Measurements from ENCODE around the gene RPS23. TPM values are rescaled to one million over a fixed set of nuclear protein-coding genes. Genes with fewer than 3 reads are reported as not detected.

The RPS23 gene
- total RNA-seq, 1 experiment from 2014 or later = 1,675 TPM

DNA sequence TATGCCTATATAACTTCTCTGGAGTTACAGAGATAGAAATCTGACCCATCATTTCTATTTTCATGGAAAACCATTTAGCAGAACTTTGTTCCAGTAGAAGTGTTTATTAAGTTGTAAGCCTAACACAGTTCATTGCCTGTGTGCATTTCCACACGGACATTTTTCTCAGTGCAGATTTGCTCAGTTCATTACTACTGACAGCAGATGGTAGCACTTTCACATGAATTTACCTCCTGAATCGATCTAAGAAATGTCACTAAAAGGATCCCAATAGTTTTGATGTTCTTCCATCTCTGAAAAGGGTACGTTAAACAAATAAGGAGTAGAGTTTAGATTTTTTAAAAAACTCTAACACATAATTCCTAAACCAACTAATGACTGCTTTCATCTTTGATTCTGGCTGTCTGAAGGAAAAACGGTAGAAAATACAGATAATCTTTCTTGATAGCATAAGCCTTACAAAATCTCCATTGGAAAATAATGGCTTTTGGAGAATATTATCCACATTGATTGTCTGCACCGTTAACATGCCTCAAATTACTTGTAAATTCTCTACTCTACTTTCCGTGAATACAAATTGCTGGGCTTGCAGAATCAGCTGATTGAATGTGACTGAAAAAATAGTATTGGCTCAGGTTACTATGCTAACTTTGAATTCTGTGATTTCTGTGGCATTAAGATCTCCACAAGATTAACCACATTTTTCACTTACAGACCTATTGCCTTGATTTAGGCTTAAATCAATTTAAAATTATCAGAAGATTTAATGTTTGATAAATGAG, 33.1 kb downstream of the RPS23 start:
- peak; percentile 4 for DNase-seq (ENCODE audit: low spot score)

DNA sequence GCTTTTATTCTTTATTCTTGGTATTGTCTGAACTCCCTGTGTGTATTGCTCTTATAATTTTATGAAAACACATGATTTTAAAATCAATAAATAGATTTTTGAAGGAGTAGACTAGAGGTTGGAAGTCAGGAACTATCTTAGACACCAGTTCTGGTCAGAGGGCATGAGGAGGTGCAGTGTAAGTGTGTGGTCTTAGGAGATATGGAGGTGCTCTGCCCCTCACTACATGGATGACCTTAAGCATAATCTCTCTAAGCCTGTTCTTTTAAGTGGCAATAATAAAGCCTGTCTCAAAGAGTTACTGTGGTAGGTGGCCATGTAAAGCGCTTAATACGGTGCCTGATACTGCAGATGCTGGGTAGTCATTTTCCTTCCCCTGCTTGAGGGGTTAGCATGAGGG, 34.0 kb downstream of the RPS23 start:
- no peak for DNase-seq (ENCODE audit: low spot score)

DNA sequence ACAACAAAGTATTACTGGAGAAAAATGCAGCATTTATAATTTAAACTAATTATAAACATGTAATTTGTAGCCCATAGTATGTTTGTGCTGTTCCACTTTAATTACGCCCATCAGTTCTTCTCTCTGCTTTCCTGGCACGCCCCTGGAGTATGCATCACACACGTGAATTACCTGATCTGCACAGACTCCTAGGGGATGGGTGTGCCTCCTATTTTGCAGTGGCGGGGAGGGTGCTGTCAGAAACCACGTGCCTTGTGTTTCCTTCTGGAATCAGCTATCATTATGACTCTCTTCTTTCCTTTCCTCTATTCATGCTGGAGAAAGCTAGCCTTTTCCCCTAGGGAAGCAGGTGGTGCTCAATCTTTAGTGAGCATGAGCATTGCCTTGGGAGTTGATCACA, 43.3 kb downstream of the RPS23 start:
- DNase-seq (ENCODE audit: low spot score) = no peak

DNA sequence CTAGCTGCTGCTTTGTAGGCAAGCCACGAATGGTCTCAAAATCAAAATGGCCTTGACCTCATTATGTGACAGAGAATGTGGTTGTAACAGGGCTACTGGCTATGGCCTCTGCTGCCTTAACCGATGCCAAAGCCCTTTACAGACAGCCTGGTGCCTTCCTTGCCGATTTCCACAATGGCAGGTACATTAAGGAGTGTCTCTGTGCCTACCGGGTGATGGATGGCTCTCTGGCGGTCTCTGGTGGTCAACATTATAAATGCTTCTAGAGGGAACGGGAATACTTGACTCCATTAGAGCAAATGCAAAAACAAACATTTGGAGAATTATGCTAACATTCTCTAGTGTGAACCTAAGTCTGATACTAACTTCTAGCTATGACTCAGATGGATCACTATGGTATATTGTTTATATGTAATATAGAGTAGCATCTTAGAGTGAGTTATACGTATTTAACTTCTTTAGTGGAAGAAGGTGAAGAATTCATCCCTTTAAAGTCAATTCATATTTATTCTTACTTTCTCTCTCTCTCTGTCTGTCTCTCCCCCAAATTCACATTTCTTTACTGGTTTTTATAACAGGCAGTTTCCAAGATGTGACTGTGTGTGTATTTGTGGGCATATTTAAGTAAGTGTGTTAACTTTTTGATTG, 52.5 kb downstream of the RPS23 start:
- peak; percentile 79 for DNase-seq (ENCODE audit: low spot score)

Small RNA genes lying within 50 kb of the gene (small RNA-seq; reads per million reads assigned to genes)
- not detected for gene AC010598.1
